Measurements from ENCODE around the gene UBE2D2. TPM values are rescaled to one million over a fixed set of nuclear protein-coding genes. Genes with fewer than 3 reads are reported as not detected.

The UBE2D2 gene
- total RNA-seq, 1 experiment from 2014 or later, result 75.7 TPM

GRCh38 chr5:139660923-139661814, 100.0 kb downstream of the UBE2D2 start:
- DNase-seq (ENCODE audit: low read depth), result peak; percentile 94

- DNase-seq (ENCODE audit: low read depth), result no peak
Observed at GRCh38 chr5:139662617-139663016, 101.5 kb downstream of the UBE2D2 start.

DNA sequence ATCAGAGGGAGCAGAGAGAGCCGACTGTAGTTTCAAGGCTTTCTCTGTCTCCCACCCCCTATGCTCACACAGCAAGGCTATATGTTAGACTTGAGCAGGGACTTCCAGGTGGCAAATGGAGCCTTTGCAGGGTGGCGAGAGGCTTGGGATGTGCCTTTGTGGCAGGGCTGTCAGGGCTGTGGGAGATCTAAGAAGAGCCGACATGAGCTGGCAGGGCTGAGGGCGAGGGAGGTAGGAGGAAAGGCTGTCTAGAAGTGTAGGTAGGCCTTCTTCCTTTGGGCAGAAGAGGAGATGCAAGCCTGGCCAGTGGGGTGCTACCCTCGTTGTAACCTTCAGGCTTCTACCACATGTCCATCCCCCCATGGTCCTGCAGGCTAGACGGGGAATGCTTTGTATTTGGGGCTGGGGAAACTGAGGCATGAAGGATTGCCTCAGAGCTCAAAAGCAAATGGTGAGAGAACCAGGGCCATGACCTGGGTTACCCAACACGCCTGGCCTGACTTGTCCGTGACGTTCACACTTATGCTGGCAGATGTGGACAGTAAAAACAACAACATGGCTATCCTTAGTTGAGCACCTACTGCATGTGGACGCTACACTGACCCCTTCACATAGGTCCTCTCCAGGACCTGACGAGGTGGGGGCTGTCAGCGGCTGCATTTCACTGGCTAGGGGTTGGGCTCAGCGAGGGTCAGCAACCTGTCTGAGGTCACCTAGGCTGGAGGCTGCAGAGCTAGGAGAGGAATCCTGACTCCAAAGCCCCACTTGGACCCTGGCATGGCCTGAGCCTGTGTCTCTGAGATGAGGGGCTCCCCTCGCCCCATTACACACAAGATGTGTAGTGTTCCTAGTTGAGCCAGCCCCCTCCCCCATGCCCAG, 102.3 kb downstream of the UBE2D2 start:
- DNase-seq (ENCODE audit: low read depth), result no peak

DNA sequence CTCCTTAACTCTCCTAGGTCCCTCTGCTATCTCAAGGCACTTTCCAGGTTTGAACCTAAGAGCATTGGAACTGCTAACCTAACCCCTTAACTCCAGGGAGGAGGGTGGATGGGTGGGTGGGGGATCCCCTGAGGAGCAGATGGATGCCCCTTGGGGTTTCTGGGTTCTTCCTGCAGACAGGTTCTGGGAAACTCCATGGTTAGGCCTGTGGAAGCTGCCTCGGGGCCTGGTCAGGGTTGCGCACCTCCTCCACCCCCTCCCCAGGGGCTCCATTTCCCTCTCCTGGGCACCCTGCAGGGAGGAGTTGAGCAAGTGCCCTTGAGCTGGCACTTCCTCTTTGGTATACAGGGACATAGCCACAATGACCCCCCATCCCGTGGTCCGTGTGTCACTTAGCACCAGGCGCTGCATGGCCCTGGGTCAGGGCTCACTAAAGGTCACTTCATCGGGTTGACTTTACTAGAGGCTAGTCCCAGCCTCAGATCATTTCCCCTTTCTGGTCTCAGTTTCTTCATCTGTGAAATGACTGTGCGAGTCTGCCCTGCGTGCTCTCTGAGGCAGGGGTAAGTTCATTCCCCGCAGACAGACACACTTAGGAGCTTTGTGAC, 103.1 kb downstream of the UBE2D2 start:
- DNase-seq (ENCODE audit: low read depth), result no peak

DNA sequence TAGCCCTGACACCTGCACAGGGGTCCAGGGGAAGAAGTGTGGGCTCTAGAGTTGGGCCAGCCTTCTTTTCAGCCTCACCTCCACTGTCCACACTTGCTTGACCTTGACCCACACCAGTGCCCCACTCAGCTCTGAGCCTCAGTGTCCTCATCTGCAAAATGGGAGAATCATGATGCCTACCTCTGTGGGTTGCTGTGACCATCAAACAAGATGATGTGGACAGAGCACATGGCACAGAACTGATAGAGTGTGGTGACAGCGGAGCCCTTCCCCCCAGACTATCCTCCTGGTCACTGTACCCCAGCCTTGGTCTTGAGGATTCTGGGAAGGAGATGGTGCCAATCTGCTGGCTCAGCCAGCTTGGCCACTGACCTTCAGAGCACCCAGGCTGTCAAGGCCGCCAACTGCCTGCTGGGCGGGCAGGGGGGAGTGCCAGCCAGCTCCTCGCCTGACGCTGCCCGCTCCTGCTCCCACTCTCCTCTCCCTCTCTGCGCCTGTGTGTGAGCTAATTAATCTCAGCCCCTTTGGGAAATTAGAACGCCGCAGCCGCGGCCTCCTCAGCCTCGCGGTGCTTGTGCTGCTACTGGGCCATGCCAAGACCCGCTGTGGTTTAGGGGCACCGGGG, 103.7 kb downstream of the UBE2D2 start:
- DNase-seq (ENCODE audit: low read depth), result no peak

DNA sequence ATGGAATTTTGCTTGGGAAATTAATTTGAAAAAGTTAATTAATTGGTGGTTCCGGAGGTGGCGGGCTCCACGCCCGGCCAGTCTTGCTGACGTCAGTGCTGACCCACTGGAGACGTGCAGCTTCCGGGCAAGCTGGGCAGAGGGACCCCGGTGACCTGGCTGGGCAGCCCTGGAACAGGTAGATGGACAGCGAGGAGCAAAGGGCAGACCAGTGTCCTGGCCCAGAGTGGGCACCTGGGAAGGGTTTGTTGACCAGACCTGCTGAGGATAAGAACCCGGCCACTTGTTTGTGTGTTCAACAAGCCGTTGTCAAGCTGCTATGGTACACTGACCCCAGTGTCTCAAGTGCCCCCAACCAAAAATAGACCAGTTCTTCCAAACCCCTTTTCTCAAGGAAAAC, 104.5 kb downstream of the UBE2D2 start:
- DNase-seq (ENCODE audit: low read depth), result no peak

GRCh38 chr5:139666551-139666950, 105.4 kb downstream of the UBE2D2 start:
- DNase-seq (ENCODE audit: low read depth), result no peak

GRCh38 chr5:139667001-139667729, 106.0 kb downstream of the UBE2D2 start:
- peak; percentile 29 for DNase-seq (ENCODE audit: low read depth)

DNA sequence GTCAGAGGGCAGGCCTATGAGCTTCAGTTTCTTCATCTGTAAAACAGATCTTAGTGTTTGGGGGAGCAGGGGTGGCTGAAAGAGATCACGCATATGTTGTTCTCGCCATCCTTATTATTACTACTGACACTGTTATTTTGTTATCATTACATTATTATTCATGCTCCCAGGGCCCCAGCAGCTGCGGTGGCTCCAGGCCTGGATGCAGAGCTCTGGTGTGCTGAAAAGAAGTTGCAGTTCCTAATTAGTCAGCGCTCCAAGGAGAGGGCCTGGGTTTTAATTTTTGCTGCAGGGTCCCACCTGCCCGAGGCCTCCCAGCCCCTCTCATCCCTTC, 106.6 kb downstream of the UBE2D2 start:
- no peak for DNase-seq (ENCODE audit: low read depth)

- peak; percentile 79 for DNase-seq (ENCODE audit: low read depth)
Observed at GRCh38 chr5:139668064-139668880, 107.1 kb downstream of the UBE2D2 start.

DNA sequence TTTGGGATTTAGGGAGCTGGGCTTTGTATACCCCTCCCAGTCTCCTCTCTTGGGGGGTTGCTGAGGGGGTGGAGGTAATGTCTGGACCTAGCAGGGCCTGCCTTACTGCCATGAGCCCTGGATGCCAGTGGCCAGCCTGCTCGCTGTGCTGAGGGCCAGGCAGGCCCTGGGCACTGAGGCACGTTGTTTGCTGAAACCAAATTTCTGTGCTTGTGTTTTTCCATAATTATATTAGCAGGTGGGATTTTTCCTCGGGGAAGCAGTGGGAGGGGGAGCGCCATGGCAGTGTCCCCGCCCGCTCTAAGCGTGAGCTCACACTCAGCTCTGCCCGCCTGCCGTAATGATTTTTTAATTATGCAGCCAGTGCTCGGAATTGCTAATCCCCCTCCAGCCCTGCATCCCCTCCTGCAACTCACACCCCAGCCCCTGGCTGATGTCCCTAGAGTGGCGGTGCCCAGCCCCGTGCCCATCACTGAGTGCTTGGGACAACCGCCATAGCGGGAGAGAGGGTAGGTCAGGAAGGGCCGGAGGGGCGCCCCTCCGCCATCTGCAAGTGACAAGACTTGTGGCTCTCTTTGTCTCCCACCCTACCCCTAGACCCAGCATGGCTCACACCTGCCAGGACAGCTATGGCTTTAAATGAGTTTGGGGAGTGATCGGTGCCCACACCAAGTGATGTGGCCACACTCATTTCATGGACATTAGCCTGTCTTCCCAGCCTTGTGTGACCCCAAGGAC, 108.0 kb downstream of the UBE2D2 start:
- no peak for DNase-seq (ENCODE audit: low read depth)

- no peak for DNase-seq (ENCODE audit: low read depth)
Observed at GRCh38 chr5:139669662-139670368, 108.7 kb downstream of the UBE2D2 start.

DNA sequence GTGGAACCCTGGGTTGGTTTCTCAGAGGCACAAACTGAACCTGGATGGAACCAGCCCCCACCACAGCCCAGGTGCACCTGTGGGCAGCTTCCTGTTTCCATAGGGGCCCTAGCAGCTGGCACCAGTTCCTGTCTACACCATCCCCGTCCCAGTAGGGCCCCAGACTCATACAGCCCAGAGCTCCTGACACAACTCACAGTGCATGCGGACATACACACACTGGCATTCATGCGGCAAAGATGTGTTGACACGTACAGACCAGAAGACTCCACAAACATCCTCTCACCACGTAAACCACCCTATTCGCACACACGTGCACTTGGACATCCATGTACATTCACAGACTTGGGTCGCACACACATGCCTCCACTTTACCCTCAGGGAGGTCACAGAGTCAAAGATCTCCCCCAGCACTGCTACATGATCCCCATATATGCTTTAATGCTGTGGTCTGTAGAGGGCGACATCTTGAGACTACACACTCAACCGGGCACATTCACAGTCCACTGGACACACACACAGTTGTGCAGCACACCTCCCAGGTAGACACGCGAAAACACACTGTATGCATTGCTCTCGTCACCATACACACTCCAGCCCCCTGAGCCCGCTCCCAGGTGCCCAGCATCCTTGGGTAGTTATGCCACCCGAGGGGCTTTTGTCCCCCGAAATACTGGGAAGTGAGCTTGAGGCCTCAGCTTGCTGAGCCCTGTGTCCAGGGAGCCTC, 109.4 kb downstream of the UBE2D2 start:
- DNase-seq (ENCODE audit: low read depth), result no peak

- peak; percentile 77 for DNase-seq (ENCODE audit: low read depth)
Observed at GRCh38 chr5:139671096-139671841, 110.1 kb downstream of the UBE2D2 start.

GRCh38 chr5:139675213-139675612, 114.1 kb downstream of the UBE2D2 start:
- no peak for DNase-seq (ENCODE audit: low read depth)

- DNase-seq (ENCODE audit: low read depth), result no peak
Observed at GRCh38 chr5:139675825-139676224, 114.7 kb downstream of the UBE2D2 start.

DNA sequence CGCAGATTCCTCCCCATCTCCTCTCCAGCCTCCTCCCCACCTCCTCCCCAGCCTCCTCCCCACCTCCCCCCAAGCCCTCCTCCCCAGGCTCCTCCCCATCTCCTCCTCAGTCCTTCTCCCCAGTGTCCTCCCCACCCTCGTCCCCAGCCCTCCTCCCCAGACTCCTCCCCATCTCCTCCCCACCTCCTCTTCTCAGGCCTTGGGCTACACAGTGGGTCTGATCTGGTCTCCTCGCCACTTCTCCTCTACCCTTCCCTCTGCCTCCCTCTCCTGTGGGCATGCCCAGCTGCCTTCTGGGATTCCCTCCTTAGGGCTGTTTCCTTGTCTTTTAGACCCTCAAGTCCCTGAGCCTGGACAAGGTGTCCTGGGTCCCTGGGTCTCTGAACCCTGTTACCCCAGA, 115.3 kb downstream of the UBE2D2 start:
- no peak for DNase-seq (ENCODE audit: low read depth)
